ENCODE data around the gene SFMBT2.
"Not testable (repeated sequence)": the region's sequence is repeated elsewhere in the genome, so short reads cannot be mapped to it uniquely, and the experiment has no call there.

SFMBT2 gene

DNA sequence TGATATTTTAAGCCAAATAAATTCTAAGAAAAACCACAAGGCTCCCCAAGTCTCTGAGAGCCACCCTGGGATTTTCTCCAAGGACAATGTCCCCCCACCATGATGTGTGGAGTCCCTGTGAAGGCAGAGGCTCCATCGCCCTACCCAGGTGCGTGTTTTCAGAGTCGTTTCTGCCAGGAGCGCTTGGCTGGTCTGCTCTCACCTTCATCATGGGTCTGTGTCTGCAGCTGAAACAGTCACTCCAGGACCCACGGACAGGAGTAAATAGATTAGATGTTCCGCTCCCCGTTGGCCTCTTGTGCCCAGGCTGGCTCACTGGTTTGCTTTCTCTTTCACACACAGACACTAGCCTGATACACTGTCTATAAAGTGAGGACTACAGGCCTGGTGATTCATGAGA is 217.5 kb downstream of the SFMBT2 start:
- DNase-seq (ENCODE audit: low read depth, low spot score): no peak
- ChIA-PET POLR2A (no interaction called here), CTCF (no interaction called here)
- TF ChIP-seq, protein P1, sequence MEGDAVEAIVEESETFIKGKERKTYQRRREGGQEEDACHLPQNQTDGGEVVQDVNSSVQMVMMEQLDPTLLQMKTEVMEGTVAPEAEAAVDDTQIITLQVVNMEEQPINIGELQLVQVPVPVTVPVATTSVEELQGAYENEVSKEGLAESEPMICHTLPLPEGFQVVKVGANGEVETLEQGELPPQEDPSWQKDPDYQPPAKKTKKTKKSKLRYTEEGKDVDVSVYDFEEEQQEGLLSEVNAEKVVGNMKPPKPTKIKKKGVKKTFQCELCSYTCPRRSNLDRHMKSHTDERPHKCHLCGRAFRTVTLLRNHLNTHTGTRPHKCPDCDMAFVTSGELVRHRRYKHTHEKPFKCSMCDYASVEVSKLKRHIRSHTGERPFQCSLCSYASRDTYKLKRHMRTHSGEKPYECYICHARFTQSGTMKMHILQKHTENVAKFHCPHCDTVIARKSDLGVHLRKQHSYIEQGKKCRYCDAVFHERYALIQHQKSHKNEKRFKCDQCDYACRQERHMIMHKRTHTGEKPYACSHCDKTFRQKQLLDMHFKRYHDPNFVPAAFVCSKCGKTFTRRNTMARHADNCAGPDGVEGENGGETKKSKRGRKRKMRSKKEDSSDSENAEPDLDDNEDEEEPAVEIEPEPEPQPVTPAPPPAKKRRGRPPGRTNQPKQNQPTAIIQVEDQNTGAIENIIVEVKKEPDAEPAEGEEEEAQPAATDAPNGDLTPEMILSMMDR (IDR thresholded peaks at IDR 0.05; ENCODE audit: insufficient read depth, low read length, missing control alignments): no peak
- no peak overlapping the region for H3K4me3 ChIP-seq (ENCODE audit: low read depth, low read length)

DNA sequence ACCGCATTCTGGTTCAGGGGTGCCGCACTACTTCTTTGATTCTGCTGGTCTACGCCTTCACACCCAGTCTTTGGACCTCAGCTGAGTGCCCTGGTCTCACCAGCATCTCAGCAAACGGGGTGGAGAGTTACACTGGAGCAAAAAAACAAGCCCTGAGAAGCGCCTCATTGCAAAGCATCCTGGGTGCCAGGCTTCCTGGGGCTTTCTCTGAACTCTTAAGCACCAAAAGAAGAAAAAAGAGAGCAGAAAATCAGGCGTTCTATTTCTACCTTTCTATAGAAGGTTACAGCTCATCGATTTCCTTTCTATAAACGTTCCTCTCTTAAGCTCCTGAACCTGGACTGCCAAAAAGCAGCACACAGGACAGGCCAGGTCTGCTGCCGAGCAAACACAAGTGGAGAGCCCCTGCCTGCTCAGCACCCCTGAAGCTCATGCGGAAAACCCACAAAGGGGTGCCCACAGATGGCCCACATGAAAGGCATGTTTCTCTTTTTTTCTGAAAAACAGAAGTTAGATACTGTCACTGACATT is 217.9 kb downstream of the SFMBT2 start:
- DNase-seq (ENCODE audit: low read depth, low spot score): no peak
- TF ChIP-seq, protein P1 (IDR thresholded peaks at IDR 0.05; ENCODE audit: insufficient read depth, low read length, missing control alignments): no peak
- POLR2A ChIA-PET: no interaction called here
- CTCF ChIA-PET: no interaction called here
- H3K4me3 ChIP-seq (ENCODE audit: low read depth, low read length): no peak overlapping the region

DNA sequence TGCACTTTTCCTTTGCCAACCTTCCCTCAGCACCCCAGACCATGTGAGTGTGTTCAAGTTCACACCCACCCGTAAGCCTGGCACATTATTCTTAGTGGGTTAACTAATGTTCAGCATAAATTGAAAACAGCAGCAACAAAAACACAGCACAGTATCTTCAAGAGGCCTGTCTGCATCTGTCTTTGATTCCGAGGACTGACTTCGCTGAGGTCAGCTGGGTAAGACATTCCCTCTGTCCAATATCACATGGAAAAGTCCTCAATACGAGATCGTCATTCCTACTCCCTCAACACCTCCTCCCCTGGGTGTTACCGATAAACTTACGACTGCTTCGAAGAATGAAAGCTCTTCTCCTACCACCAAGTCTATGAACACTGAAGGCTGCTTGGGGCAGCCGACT is 218.8 kb downstream of the SFMBT2 start:
- POLR2A ChIA-PET: no interaction called here
- TF ChIP-seq, protein P1 (IDR thresholded peaks at IDR 0.05; ENCODE audit: insufficient read depth, low read length, missing control alignments): no peak

DNA sequence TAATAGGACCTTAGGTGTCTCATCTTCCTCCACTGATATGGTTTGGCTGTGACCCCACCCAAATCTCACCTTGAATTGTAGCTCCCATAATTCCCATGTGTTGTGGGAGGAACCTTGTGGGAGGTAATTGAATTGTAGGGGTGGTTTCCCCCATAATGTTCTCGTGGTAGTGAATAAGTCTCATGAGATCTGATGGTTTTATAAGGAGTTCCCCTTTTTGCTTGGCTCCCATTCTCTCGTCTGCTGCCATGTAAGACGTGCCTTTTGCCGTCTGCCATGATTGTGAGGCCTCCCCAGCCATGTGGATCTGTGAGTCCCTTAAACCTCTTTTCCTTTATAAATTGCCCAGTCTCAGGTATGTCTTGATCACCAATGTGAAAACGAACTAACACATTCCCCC is 220.1 kb downstream of the SFMBT2 start:
- CTCF ChIA-PET: not testable (repeated sequence)

More for the DNA sequence above, 218.8 kb downstream of the SFMBT2 start:
- no peak for DNase-seq (ENCODE audit: low read depth, low spot score)
- CTCF ChIA-PET: no interaction called here
- no peak overlapping the region for H3K4me3 ChIP-seq (ENCODE audit: low read depth, low read length)

DNA sequence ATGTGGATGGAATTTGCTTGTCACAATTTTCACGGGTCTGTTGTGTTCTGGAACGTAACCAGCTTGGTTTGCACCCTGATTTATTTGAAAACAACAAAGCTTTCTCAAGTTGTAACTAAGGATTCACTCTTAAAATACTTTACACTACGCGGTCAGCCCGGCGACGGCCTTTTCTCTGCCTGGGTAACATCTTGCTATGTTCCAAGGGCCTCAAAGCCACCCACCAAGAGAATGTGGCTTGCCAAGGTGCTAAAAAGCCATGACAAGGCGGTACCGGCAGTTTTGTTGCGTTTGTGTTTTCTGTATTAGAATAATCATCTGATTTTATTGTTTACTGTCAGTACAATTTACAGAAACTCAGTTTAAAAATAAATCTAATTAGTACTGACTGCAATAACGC is 220.9 kb downstream of the SFMBT2 start:
- H3K4me3 ChIP-seq (ENCODE audit: low read depth, low read length): no peak overlapping the region
- POLR2A ChIA-PET: no interaction called here
- no peak for DNase-seq (ENCODE audit: low read depth, low spot score)
- TF ChIP-seq, protein P1 (IDR thresholded peaks at IDR 0.05; ENCODE audit: insufficient read depth, low read length, missing control alignments): no peak
- CTCF ChIA-PET: no interaction called here

More for the DNA sequence above, 220.1 kb downstream of the SFMBT2 start:
- H3K4me3 ChIP-seq (ENCODE audit: low read depth, low read length); DNase-seq (ENCODE audit: low read depth, low spot score); POLR2A ChIA-PET: not testable (repeated sequence)

DNA sequence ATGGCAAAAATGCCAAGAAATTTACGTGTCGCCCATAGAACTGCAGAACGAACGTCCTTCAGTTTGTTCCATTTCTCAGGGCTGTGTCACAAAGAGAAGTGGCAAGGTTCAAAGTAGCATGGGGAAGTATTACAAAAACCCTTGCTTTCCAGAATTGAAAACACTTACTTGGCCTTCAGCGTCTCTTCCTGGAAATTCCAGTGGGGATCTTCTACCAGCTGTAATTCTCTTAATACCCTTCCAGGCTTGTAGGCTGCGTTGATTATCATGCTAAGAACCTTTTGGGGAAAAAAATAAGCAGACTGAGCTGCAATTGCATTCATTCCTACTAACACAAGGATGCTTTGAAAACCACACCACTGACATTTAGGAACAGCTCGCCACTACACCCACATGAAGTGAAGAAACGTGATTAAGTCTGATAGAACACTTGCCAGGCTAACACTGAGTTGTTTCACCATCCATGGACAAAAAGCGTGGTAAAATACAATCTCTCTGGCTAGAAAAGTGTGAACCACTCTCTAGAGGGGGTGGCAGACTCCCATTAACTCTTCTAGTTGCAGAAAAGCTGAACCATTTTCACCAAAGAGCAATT is 222.3 kb downstream of the SFMBT2 start:
- no peak overlapping the region for H3K4me3 ChIP-seq (ENCODE audit: low read depth, low read length)
- no peak for DNase-seq (ENCODE audit: low read depth, low spot score)
- ChIA-PET POLR2A (no interaction called here), CTCF (no interaction called here)
- TF ChIP-seq, protein P1 (IDR thresholded peaks at IDR 0.05; ENCODE audit: insufficient read depth, low read length, missing control alignments): no peak

DNA sequence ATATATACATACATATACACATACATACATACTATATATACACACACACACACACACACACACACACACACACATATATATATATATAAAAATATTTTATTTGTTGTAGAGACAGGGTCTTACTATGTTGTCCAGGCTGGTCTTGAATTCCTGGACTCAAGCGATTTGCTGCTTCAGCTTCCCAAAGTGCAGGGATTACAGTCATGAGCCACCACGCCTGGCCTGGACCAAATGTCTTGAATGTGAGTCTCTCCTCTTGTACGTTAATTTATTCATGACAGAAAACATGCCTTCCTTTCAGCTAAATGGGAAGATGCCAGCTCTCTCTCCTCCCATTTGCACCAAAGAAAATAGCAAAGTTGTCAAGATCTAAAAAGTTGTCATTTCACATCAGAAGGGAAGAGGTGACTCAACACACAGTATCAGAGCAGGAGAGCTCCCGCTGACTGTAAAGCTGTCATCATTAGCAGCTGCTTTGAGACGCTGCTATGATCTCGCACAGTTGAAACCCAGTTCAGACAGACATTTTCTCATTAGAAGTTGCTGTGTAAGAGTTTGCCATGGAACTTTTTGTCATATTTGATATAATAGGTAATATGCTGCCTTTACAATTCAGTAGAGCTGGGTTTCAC is 224.3 kb downstream of the SFMBT2 start:
- TF ChIP-seq, protein P1 (IDR thresholded peaks at IDR 0.05; ENCODE audit: insufficient read depth, low read length, missing control alignments): no peak
- no peak for DNase-seq (ENCODE audit: low read depth, low spot score)
- H3K4me3 ChIP-seq (ENCODE audit: low read depth, low read length): no peak overlapping the region
- CTCF ChIA-PET: no interaction called here
- POLR2A ChIA-PET: no interaction called here
